HEK293T (cell line): Measurements from ENCODE around the gene GAS2L1.

Experiments
- BHLHE40 ChIP-seq: fragments of 450-650 bp; IDR thresholded peaks from 2 replicates; pipeline ENCODE4 v1.6.1; 2016; ENCODE audit warnings: mild to moderate bottlenecking, moderate library complexity, borderline replicate concordance
- ELF4 ChIP-seq: fragments of 450-650 bp; IDR thresholded peaks from 2 replicates; pipeline ENCODE4 v1.6.1; 2017; ENCODE audit warnings: antibody characterized with exemption

- TF ChIP-seq ELF4, result no peak
- TF ChIP-seq BHLHE40, result no peak
Measured at GRCh38 chr22:29310863-29311339, 4.5 kb downstream of the GAS2L1 start.
